Endothelial cell of umbilical vein (primary cell): Measurements from ENCODE around the gene PHF2. TPM values are rescaled to one million over a fixed set of nuclear protein-coding genes. Genes with fewer than 3 reads are reported as not detected.
A peak's percentile ranks its signal among the peaks of the same experiment; 100 is the strongest.

Experiments
- BruUV-seq: library from RNA; stranded (reverse); fragments of 400-500 nt; replicated peaks from 2 replicates; lab custom pipeline; 2021; lab: Mats Ljungman, UMichigan
- CTCF ChIA-PET: fragments of 300-600, 350-600 bp; sonication (Branson Sonifier 250); formaldehyde crosslinking; loops from one replicate; lab custom pipeline; 2021; ENCODE audit warnings: antibody characterized with exemption, inconsistent platforms; lab: Charles Lee
- POLR2A ChIA-PET: fragments of 300-600, 350-600 bp; sonication (Branson Sonifier 250); formaldehyde crosslinking; loops from one replicate; lab custom pipeline; 2021; ENCODE audit warnings: antibody characterized with exemption, inconsistent platforms; lab: Charles Lee
- DNase-seq: peaks from one replicate; pipeline ENCODE4 v3.0.0-alpha.2; 2011; ENCODE audit warnings: low read depth, low spot score
- FAIRE-seq: peaks from 2 replicates; lab custom pipeline; 2011; peaks lifted over from hg19 to GRCh38; lab: Jason Lieb, UNC
- H2AFZ ChIP-seq: 2 replicates; pipeline ENCODE4 v1.6.0; 2012; ENCODE audit warnings: low read depth, low read length, control low read depth, inconsistent platforms
- H3K27ac ChIP-seq: 2 replicates; pipeline ENCODE4 v1.5.1; 2011; ENCODE audit warnings: low read depth, mild to moderate bottlenecking, control low read depth, low read length, moderate library complexity; ENCODE audit not compliant: insufficient read depth
- H3K27me3 ChIP-seq, 2 experiments: 2 replicates each; pipeline versions ENCODE4 v1.6.0 to v1.6.1; 2011; ENCODE audit warnings: low read length in 2 of 2, mixed read lengths in 1 of 2; ENCODE audit not compliant: control insufficient read depth in 2 of 2, insufficient read depth in 2 of 2
- H3K36me3 ChIP-seq, 2 experiments: 2 replicates in 1 of 2; 3 replicates in 1 of 2; pipeline ENCODE4 v1.5.1; 2011; ENCODE audit warnings: low read length in 2 of 2, mild to moderate bottlenecking in 1 of 2, moderate library complexity in 1 of 2; ENCODE audit not compliant: control insufficient read depth in 2 of 2, insufficient read depth in 2 of 2; ENCODE audit errors: extremely low read depth in 1 of 2
- H3K4me1 ChIP-seq: 3 replicates; pipeline ENCODE4 v1.5.1; 2011; ENCODE audit warnings: mild to moderate bottlenecking, low read length; ENCODE audit not compliant: control insufficient read depth, insufficient read depth; ENCODE audit errors: extremely low read depth
- H3K4me2 ChIP-seq: 2 replicates; pipeline ENCODE4 v1.6.1; 2011; ENCODE audit warnings: low read length, control low read depth, mixed read lengths; ENCODE audit not compliant: insufficient read depth
- H3K4me3 ChIP-seq, 3 experiments: fragments of 200-600 bp in 1 of 3; sonication (generic), shearing (Covaris generic) in 1 of 3; replicated peaks in 1 of 3; 2 replicates each; pipeline ENCODE4 v1.5.1; 2011 to 2016; ENCODE audit warnings: control low read depth in 3 of 3, low read length in 3 of 3, mild to moderate bottlenecking in 2 of 3, inconsistent platforms in 1 of 3, low read depth in 1 of 3, moderate library complexity in 1 of 3; ENCODE audit not compliant: insufficient read depth in 1 of 3
- H3K79me2 ChIP-seq: 2 replicates; pipeline ENCODE4 v1.6.0; 2012; ENCODE audit warnings: low read length, inconsistent platforms; ENCODE audit not compliant: control insufficient read depth, insufficient read depth
- H3K9ac ChIP-seq: replicated peaks from 2 replicates; pipeline ENCODE3; 2011; ENCODE audit warnings: low read length, control low read depth; ENCODE audit not compliant: insufficient read depth; ENCODE audit errors: extremely low read depth
- H3K9me1 ChIP-seq: replicated peaks from 3 replicates; pipeline ENCODE4 v1.6.0; 2011; ENCODE audit warnings: mild to moderate bottlenecking, low read length; ENCODE audit not compliant: control insufficient read depth, insufficient read depth; ENCODE audit errors: extremely low read depth
- H3K9me3 ChIP-seq: replicated peaks from 2 replicates; pipeline ENCODE4 v1.5.1; 2012; ENCODE audit warnings: low read length, inconsistent platforms; ENCODE audit not compliant: control insufficient read depth, insufficient read depth
- H4K20me1 ChIP-seq: replicated peaks from 2 replicates; pipeline ENCODE3; 2011; ENCODE audit warnings: mild to moderate bottlenecking, low read length; ENCODE audit not compliant: control insufficient read depth, insufficient read depth; ENCODE audit errors: extremely low read depth
- CTCF ChIP-seq, 2 donors: IDR thresholded peaks; 1 replicate in 1 of 2; 2 replicates in 1 of 2; pipeline ENCODE4 v1.5.1; 2011; ENCODE audit warnings: low read length in 2 of 2, mild to moderate bottlenecking in 2 of 2, moderate library complexity in 2 of 2, control low read depth in 1 of 2, inconsistent platforms in 1 of 2, low read depth in 1 of 2; ENCODE audit not compliant: insufficient read depth in 1 of 2; ENCODE audit errors: extremely low read depth in 1 of 2
- EZH2 ChIP-seq: IDR thresholded peaks from 2 replicates; pipeline ENCODE4 v1.6.1; 2012; ENCODE audit warnings: borderline replicate concordance, low read depth, mild to moderate bottlenecking, moderate library complexity, low read length, inconsistent platforms; ENCODE audit not compliant: severe bottlenecking
- FOS ChIP-seq: IDR thresholded peaks from 2 replicates; pipeline ENCODE4 v1.6.1; 2011; ENCODE audit warnings: mild to moderate bottlenecking, low read length, moderate library complexity, borderline replicate concordance; ENCODE audit not compliant: insufficient read depth
- GATA2 ChIP-seq: IDR thresholded peaks from 2 replicates; pipeline ENCODE4 v1.7.0; 2011; ENCODE audit warnings: low read depth, mild to moderate bottlenecking, moderate library complexity, mixed read lengths, low read length; ENCODE audit not compliant: insufficient read length, insufficient read depth
- JUN ChIP-seq: IDR thresholded peaks from 2 replicates; pipeline ENCODE4 v1.6.1; 2011; ENCODE audit warnings: borderline replicate concordance, low read depth; ENCODE audit not compliant: insufficient read length, insufficient read depth
- MAX ChIP-seq: IDR thresholded peaks from 2 replicates; pipeline ENCODE4 v1.6.1; 2011; ENCODE audit not compliant: insufficient read depth, insufficient read length
- MYC ChIP-seq: IDR thresholded peaks from one replicate; pipeline ENCODE4 v1.6.1; 2011; ENCODE audit warnings: mild to moderate bottlenecking, low read depth, low read length
- POLR2A ChIP-seq: IDR thresholded peaks from 2 replicates; pipeline ENCODE4 v1.6.1; 2012; ENCODE audit warnings: low read depth, mild to moderate bottlenecking, control low read depth, low read length
- POLR2AphosphoS5 ChIP-seq: IDR thresholded peaks from 2 replicates; pipeline ENCODE4 v1.6.1; 2012; ENCODE audit warnings: low read depth, mild to moderate bottlenecking, control low read depth, low read length, moderate library complexity; ENCODE audit not compliant: insufficient read depth
- dilution Hi-C: fragments of 300-500 bp; cut with MboI; formaldehyde crosslinking; loops from one replicate; pipeline ENCODE4 v1.15.0; 2019; ENCODE audit warnings: low sequenced_read_pairs; ENCODE audit not compliant: extremely low pct_ligation_motif_present
- intact Hi-C: fragments of 100-400 bp; cut with micrococcal nuclease; formaldehyde crosslinking; loops from one replicate; pipeline ENCODE4 v1.10.0; 2022
- polyA plus RNA-seq, 4 experiments: library from polyadenylated mRNA; depleted of rRNA in 3 of 4; stranded (reverse) in 3 of 4; unstranded in 1 of 4; fragments of >200 nt; gene quantifications; 2 replicates each; pipeline versions ENCODE4 v1.2.1 to v1.2.3, GENCODE V29; 2011 to 2012; ENCODE audit warnings: missing spikeins in 1 of 4
- total RNA-seq: library from RNA; stranded (reverse); gene quantifications from 2 replicates; pipeline ENCODE4 v1.2.3, GENCODE V29; 2021

Gene PHF2
- total and polyA plus RNA-seq, 2 donors (not counting 3 experiments of a cell fraction or from before 2014, with no cell fraction given) = 9.8 to 22.5 TPM

- no peaks in the 10 kb centered on the region for H3K9me3 ChIP-seq
- H3K27me3 ChIP-seq = no peaks in the 10 kb centered on the region
- H3K9ac ChIP-seq = no peak overlapping the region
- ChIA-PET POLR2A (no interaction called here), CTCF (no interaction called here)
- peaks cover 2% of the 10 kb centered on the region for H4K20me1 ChIP-seq
- no peak overlapping the region for H2AFZ ChIP-seq
- no peak for TF ChIP-seq EZH2
- no peak overlapping the region for H3K4me3 ChIP-seq
- intact Hi-C loops = no loop called here
- no peaks in the 10 kb centered on the region for H3K9me1 ChIP-seq
- peaks cover 2% of the 10 kb centered on the region for H3K79me2 ChIP-seq
- dilution Hi-C loops = no loop called here
- H3K27ac ChIP-seq = no peak overlapping the region
- H3K4me1 ChIP-seq = no peaks in the 10 kb centered on the region
- H3K4me2 ChIP-seq = no peak overlapping the region
- no TSS peak for BruUV-seq
- DNase-seq (no peak), FAIRE-seq (peak; percentile 59)
- H3K36me3 ChIP-seq = peaks cover 29 to 32% of the 10 kb centered on the region in 2 experiments
These were observed 21.0 kb upstream of the PHF2 start for GRCh38 chr9:93555370-93555769.

GRCh38 chr9:93557366-93558137 is 18.8 kb upstream of the PHF2 start:
- Histone ChIP-seq H4K20me1 (no peaks in the 10 kb centered on the region), H3K9me1 (no peaks in the 10 kb centered on the region), H3K79me2 (no peaks in the 10 kb centered on the region), H3K36me3 (peaks cover 33 to 37% of the 10 kb centered on the region in 2 experiments), H3K27ac (no peak overlapping the region), H3K9me3 (no peaks in the 10 kb centered on the region), H3K27me3 (no peaks in the 10 kb centered on the region), H3K4me2 (no peak overlapping the region), H3K4me1 (no peaks in the 10 kb centered on the region), H3K9ac (no peak overlapping the region), H2AFZ (no peak overlapping the region), H3K4me3 (no peak overlapping the region)
- DNase-seq (no peak), FAIRE-seq (no peak)
- ChIA-PET CTCF (interaction anchor here (2.8 kb wide), 1 partner anchor 9 kb away, joined by 22 read pairs; no protein-coding TSS in a partner anchor), POLR2A (no interaction called here)
- no peak for TF ChIP-seq POLR2A
- no peak for TF ChIP-seq MYC
- TF ChIP-seq EZH2 = no peak
- TF ChIP-seq CTCF (IDR thresholded peaks at IDR 0.05; ENCODE audit: extremely low read depth in 1 of 2, insufficient read depth in 1 of 2, low read depth in 1 of 2, low read length in 2 of 2) = no peak
- no peak for TF ChIP-seq MAX
- no peak for TF ChIP-seq JUN
- no peak for TF ChIP-seq GATA2
- no peak for TF ChIP-seq FOS
- no peak for TF ChIP-seq POLR2AphosphoS5
- dilution Hi-C loops (no loop called here), intact Hi-C loops (no loop called here)
- no TSS peak for BruUV-seq
